Naive B cell (primary cell): ENCODE data around the gene TVP23A. TPM values are rescaled to one million over a fixed set of nuclear protein-coding genes. Genes with fewer than 3 reads are reported as not detected.

ENCODE experiments used
- ATAC-seq, 2 donors: fragments of 150-1000 bp; cut with Tn5 transposase; 2 replicates each; pipeline ENCODE4 v1.10.0; 2021; ENCODE audit warnings: low read depth in 2 of 2, mild to moderate bottlenecking in 2 of 2, moderate library complexity in 2 of 2
- DNase-seq: peaks from one replicate; pipeline ENCODE4 v3.0.0; 2022
- H3K27ac Mint-ChIP-seq, 6 donors: one replicate each; pipeline ENCODE4 v1.8.0; 2020 to 2022; ENCODE audit warnings: mild to moderate bottlenecking in 6 of 6, mixed read lengths in 6 of 6, moderate library complexity in 5 of 6, inconsistent platforms in 2 of 6
- H3K27me3 Mint-ChIP-seq, 3 donors: one replicate each; pipeline ENCODE4 v1.8.0; 2021 to 2022; ENCODE audit warnings: mixed read lengths in 3 of 3, mild to moderate bottlenecking in 1 of 3
- H3K36me3 Mint-ChIP-seq, 2 donors: one replicate each; pipeline ENCODE4 v1.8.0; 2020 to 2022; ENCODE audit warnings: mixed read lengths in 2 of 2, inconsistent platforms in 1 of 2, mild to moderate bottlenecking in 1 of 2
- H3K4me1 Mint-ChIP-seq, 3 donors: one replicate each; pipeline ENCODE4 v1.8.0; 2020 to 2022; ENCODE audit warnings: mixed read lengths in 3 of 3, inconsistent platforms in 1 of 3, mild to moderate bottlenecking in 1 of 3, moderate library complexity in 1 of 3
- H3K4me3 Mint-ChIP-seq, 8 donors: one replicate each; pipeline ENCODE4 v1.8.0; 2020 to 2022; ENCODE audit warnings: mild to moderate bottlenecking in 8 of 8, mixed read lengths in 8 of 8, moderate library complexity in 8 of 8, inconsistent platforms in 2 of 8
- H3K9me3 Mint-ChIP-seq, 7 donors: one replicate each; pipeline ENCODE4 v1.8.0; 2020 to 2022; ENCODE audit warnings: mixed read lengths in 7 of 7, mild to moderate bottlenecking in 5 of 7, inconsistent platforms in 2 of 7, moderate library complexity in 1 of 7
- polyA plus RNA-seq, 6 donors: library from polyadenylated mRNA; unstranded; fragments of 300-500 nt; fragmentation: Illumina TruSeq; gene quantifications; one replicate each; pipeline ENCODE4 v1.2.3, GENCODE V29; 2021; ENCODE audit warnings: low read depth in 6 of 6

The TVP23A gene
- polyA plus RNA-seq, 6 donors from 2014 or later = 0.27 to 0.82 (median 0.36) TPM; not detected in 1

DNA sequence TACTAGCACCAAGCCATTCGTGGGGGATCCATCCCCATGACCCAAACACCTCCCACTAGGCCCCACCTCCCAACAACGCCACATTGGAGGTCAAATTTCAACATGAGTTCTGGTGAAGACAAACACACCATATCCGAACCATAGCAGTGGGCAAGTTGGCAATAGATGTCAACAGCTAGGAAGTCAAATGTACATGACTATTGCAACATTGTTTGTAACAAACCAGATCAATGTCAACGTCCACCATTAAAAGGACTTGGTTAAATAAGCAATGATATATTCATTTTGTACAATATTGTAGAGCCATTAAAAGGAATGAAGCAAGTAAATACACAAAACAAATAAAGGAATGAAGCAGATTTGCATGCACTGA is 31.9 kb upstream of the TVP23A start:
- Mint-ChIP-seq H3K27me3 (no peaks in the 10 kb centered on the region), H3K9me3 (no peaks in the 10 kb centered on the region), H3K36me3 (peaks cover 0 to 15% of the 10 kb centered on the region in 2 donors), H3K4me1 (peaks cover 46 to 65% (median 61%) of the 10 kb centered on the region in 3 donors), H3K27ac (peak overlapping the region in 1 of 6 donors; percentile 35), H3K4me3 (no peak overlapping the region)
- no peak for ATAC-seq
- DNase-seq = no peak

- H3K27ac Mint-ChIP-seq = peak overlapping the region in 1 of 6 donors; percentile 35
- DNase-seq (no peak), ATAC-seq (no peak)
- no peak overlapping the region for H3K4me3 Mint-ChIP-seq
- peaks cover 0 to 15% of the 10 kb centered on the region in 2 donors for H3K36me3 Mint-ChIP-seq
- H3K4me1 Mint-ChIP-seq = peaks cover 51 to 67% (median 57%) of the 10 kb centered on the region in 3 donors
- no peaks in the 10 kb centered on the region for H3K27me3 Mint-ChIP-seq
- no peaks in the 10 kb centered on the region for H3K9me3 Mint-ChIP-seq
Measured at GRCh38 chr16:10849736-10850477, 31.3 kb upstream of the TVP23A start.

DNA sequence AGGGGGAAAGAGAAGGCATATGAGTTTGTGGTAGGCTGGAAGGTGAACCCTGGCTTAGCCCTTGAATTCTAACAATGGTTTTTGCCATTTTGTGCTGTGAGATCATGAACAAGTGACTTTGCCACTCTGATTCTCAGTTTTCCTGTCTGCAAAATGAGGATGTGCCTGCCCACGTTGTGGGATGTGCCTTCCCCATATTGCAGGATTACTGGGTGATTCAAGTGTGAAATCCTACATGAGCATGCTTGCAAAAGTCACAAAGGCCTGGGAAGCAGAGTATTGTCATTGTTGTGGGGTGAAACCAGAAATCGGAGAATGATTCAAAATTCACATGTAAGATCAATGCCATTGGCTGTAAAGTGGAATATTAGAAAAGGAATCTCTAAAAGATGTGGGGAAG is 28.6 kb upstream of the TVP23A start:
- H3K4me1 Mint-ChIP-seq = peaks cover 52 to 60% (median 60%) of the 10 kb centered on the region in 3 donors
- H3K9me3 Mint-ChIP-seq = no peaks in the 10 kb centered on the region
- no peak for DNase-seq
- H3K36me3 Mint-ChIP-seq = peaks cover 0 to 15% of the 10 kb centered on the region in 2 donors
- ATAC-seq = no peak
- H3K27ac Mint-ChIP-seq = peak overlapping the region in 4 of 6 donors; percentile 20 to 72 (median 42)
- H3K4me3 Mint-ChIP-seq = peak overlapping the region in 6 of 8 donors; percentile 13 to 74 (median 70)
- H3K27me3 Mint-ChIP-seq = no peaks in the 10 kb centered on the region

- H3K27me3 Mint-ChIP-seq = no peaks in the 10 kb centered on the region
- H3K4me3 Mint-ChIP-seq = peak overlapping the region in 6 of 8 donors; percentile 13 to 74 (median 70)
- peak overlapping the region in 4 of 6 donors; percentile 51 to 85 (median 66) for H3K27ac Mint-ChIP-seq
- no peak for ATAC-seq
- H3K4me1 Mint-ChIP-seq = peaks cover 52 to 58% (median 54%) of the 10 kb centered on the region in 3 donors
- H3K9me3 Mint-ChIP-seq = no peaks in the 10 kb centered on the region
- DNase-seq = no peak
- H3K36me3 Mint-ChIP-seq = peaks cover 0 to 15% of the 10 kb centered on the region in 2 donors
Measured at GRCh38 chr16:10846213-10846998, 27.8 kb upstream of the TVP23A start.

GRCh38 chr16:10840703-10841102 is 22.1 kb upstream of the TVP23A start:
- H3K4me1 Mint-ChIP-seq = peaks cover 15 to 27% (median 23%) of the 10 kb centered on the region in 3 donors
- no peak overlapping the region for H3K27ac Mint-ChIP-seq
- H3K27me3 Mint-ChIP-seq = no peaks in the 10 kb centered on the region
- DNase-seq (no peak), ATAC-seq (no peak)
- H3K9me3 Mint-ChIP-seq = peaks cover 0 to 6% (median 0%) of the 10 kb centered on the region in 7 donors
- H3K36me3 Mint-ChIP-seq = peaks cover 0 to 5% of the 10 kb centered on the region in 2 donors
- H3K4me3 Mint-ChIP-seq = no peak overlapping the region

DNA sequence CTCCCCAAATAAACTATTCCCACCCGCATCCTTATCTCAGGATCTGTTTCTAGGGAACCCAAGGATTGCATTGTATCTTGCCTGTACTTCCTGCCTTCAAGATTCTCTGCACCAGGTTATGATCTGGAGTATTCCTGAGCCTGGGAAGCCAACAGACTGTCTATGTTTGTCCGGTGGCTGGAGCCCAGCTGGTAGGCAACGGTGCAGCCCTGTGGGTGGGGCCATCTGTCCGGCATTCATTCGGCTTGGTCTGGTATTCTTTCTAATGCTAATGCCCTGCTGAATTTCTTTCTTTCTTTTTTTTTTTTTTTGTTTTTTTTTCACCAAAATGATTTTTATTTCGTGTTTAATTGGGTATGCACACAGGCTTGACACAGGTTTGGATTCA is 20.7 kb upstream of the TVP23A start:
- peaks cover 16 to 25% (median 23%) of the 10 kb centered on the region in 3 donors for H3K4me1 Mint-ChIP-seq
- DNase-seq (no peak), ATAC-seq (no peak)
- H3K36me3 Mint-ChIP-seq = peaks cover 0 to 5% of the 10 kb centered on the region in 2 donors
- H3K9me3 Mint-ChIP-seq = peaks cover 0 to 6% (median 0%) of the 10 kb centered on the region in 7 donors
- H3K4me3 Mint-ChIP-seq = no peak overlapping the region
- H3K27me3 Mint-ChIP-seq = no peaks in the 10 kb centered on the region
- peak overlapping the region in 1 of 6 donors; percentile 91 for H3K27ac Mint-ChIP-seq

GRCh38 chr16:10838621-10839278 is 20.2 kb upstream of the TVP23A start:
- peaks cover 0 to 5% of the 10 kb centered on the region in 2 donors for H3K36me3 Mint-ChIP-seq
- ATAC-seq = no peak
- H3K9me3 Mint-ChIP-seq = peaks cover 0 to 7% (median 0%) of the 10 kb centered on the region in 7 donors
- DNase-seq = no peak
- H3K4me1 Mint-ChIP-seq = peaks cover 20 to 27% (median 25%) of the 10 kb centered on the region in 3 donors
- H3K27ac Mint-ChIP-seq = peak overlapping the region in 1 of 6 donors; percentile 91
- no peak overlapping the region for H3K4me3 Mint-ChIP-seq
- H3K27me3 Mint-ChIP-seq = no peaks in the 10 kb centered on the region

DNA sequence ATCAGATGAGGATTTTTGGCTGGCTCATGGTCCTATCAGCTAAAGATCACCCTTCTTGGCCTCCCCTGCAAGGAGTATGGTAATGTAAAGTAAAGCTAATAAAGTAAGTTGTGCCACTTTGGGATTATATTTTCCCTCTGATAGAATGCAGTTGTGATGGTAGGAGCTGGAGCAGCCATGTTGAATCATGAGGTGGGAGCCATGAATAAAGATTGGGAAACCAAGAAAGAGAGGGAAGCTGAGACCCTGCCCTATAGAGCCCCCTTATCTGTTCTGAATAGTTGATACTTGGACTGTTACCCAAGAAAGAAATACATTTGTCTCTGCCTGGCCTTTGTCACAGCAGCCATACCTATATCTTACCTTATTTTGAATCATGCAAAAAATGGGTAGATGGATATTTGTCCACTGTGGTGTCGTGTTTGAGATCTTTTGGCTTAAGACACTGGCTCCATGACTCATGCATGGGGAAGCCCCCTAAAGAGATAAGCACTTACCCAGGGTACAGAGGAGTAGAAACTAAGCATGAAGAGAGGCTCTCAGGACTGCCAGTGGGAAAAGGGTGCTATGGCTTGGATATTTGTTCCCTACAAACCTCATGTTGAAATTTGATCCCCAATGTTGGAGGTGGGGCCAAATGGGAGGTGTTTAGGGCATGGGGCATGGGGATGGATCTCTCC is 17.7 kb upstream of the TVP23A start:
- DNase-seq = no peak

GRCh38 chr16:10835281-10835931 is 16.8 kb upstream of the TVP23A start:
- Mint-ChIP-seq H3K27ac (no peak overlapping the region), H3K4me3 (no peak overlapping the region), H3K4me1 (peaks cover 24 to 46% (median 37%) of the 10 kb centered on the region in 3 donors), H3K27me3 (no peaks in the 10 kb centered on the region), H3K9me3 (peaks cover 0 to 7% (median 0%) of the 10 kb centered on the region in 7 donors), H3K36me3 (peaks cover 0 to 5% of the 10 kb centered on the region in 2 donors)
- ATAC-seq (no peak), DNase-seq (no peak)

More for the DNA sequence above, 17.7 kb upstream of the TVP23A start:
- ATAC-seq = no peak
- peaks cover 0 to 5% of the 10 kb centered on the region in 2 donors for H3K36me3 Mint-ChIP-seq
- no peak overlapping the region for H3K4me3 Mint-ChIP-seq
- H3K9me3 Mint-ChIP-seq = peaks cover 0 to 7% (median 0%) of the 10 kb centered on the region in 7 donors
- peak overlapping the region in 1 of 6 donors; percentile 44 for H3K27ac Mint-ChIP-seq
- peaks cover 25 to 37% (median 32%) of the 10 kb centered on the region in 3 donors for H3K4me1 Mint-ChIP-seq
- no peaks in the 10 kb centered on the region for H3K27me3 Mint-ChIP-seq

DNA sequence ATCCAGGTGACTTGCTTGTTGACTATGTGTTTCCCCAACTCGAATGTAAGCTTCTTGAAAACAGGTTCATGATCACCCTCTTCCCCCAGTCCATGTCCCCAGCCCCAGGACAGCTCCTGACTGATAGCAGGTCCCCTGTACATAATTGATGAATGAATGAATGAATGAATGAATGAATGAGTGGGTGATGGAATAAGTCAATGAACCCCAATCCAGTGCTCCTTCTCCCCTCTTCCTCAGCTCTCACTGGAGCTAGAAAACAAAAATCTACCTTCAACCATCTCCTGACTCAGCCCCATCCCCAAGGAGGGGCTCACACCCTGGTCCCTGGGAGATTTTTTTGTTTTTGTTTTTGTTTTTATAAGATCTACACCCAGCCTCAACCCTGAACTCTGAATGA is 16.2 kb upstream of the TVP23A start:
- no peaks in the 10 kb centered on the region for H3K27me3 Mint-ChIP-seq
- DNase-seq = no peak
- ATAC-seq = no peak
- H3K4me1 Mint-ChIP-seq = peaks cover 27 to 52% (median 43%) of the 10 kb centered on the region in 3 donors
- H3K4me3 Mint-ChIP-seq = peak overlapping the region in 1 of 8 donors; percentile 41
- peaks cover 0 to 5% of the 10 kb centered on the region in 2 donors for H3K36me3 Mint-ChIP-seq
- peaks cover 0 to 7% (median 0%) of the 10 kb centered on the region in 7 donors for H3K9me3 Mint-ChIP-seq
- H3K27ac Mint-ChIP-seq = peak overlapping the region in 3 of 6 donors; percentile 53 to 86 (median 64)

DNA sequence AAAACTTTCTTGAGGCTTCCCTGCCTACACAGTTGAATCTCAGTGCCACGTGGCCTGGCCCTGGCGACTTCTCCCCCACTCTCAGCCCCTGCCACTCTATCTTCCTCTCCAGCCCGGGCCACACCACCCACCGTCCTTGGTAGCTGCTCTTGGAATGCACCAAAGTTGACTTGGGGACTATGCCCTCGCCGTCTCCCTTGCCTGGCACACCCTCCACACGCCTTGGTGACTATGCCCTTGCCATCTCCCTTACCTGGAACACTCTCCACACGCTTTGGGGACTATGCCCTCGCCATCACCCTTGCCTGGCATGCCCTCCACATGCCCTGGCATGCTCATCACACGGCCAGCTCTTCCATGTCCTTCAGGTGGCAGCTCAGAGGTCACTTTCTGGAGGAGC is 15.5 kb upstream of the TVP23A start:
- Mint-ChIP-seq H3K36me3 (peaks cover 0 to 5% of the 10 kb centered on the region in 2 donors), H3K27ac (peak overlapping the region in 1 of 6 donors; percentile 64), H3K27me3 (no peaks in the 10 kb centered on the region), H3K4me3 (peak overlapping the region in 2 of 8 donors; percentile 10 to 79), H3K4me1 (peaks cover 30 to 57% (median 49%) of the 10 kb centered on the region in 3 donors), H3K9me3 (peaks cover 0 to 7% (median 0%) of the 10 kb centered on the region in 7 donors)
- DNase-seq = no peak
- no peak for ATAC-seq

DNA sequence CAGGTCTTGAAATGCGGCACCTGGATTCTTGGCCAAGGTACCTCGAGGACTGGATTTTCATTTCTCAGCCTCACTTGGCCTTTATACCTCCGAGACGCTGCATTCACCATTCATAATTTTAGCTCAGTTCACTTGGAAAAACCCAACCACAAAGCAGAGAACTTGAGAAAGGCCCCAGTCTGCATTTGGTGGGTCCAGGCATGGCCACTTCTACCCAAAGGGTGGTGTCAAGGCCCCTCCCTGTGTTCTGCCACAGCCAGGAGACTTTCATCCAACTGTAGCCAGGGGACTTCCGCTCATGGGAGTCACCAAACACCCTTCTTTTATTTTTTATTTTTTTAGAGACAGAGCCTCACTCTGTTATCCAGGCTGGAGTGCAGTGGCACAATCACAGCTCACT is 14.7 kb upstream of the TVP23A start:
- Mint-ChIP-seq H3K27me3 (no peaks in the 10 kb centered on the region), H3K9me3 (peaks cover 0 to 7% (median 0%) of the 10 kb centered on the region in 7 donors), H3K4me1 (peaks cover 38 to 66% (median 58%) of the 10 kb centered on the region in 3 donors), H3K27ac (peak overlapping the region in 3 of 6 donors; percentile 38 to 93 (median 73)), H3K4me3 (no peak overlapping the region), H3K36me3 (peaks cover 0 to 5% of the 10 kb centered on the region in 2 donors)
- DNase-seq (no peak), ATAC-seq (peak; percentile 24 to 37)
